GM19239 (cell line): ENCODE results near the gene SLC37A4.
A peak's percentile ranks its signal among the peaks of the same experiment; 100 is the strongest.
"Not testable (repeated sequence)": the region's sequence is repeated elsewhere in the genome, so short reads cannot be mapped to it uniquely, and the experiment has no call there.

ENCODE experiments used
- DNase-seq: peaks from one replicate; pipeline ENCODE4 v3.0.0; 2011; ENCODE audit warnings: low spot score; ENCODE audit not compliant: insufficient read length
- FAIRE-seq: peaks from 2 replicates; lab custom pipeline; 2011; peaks lifted over from hg19 to GRCh38; lab: Jason Lieb, UNC

SLC37A4 gene

GRCh38 chr11:119030329-119031047 lies at the start of gene SLC37A4:
TSS of gene SLC37A4 (minus strand) at chr11:119030877.
- DNase-seq: peak; percentile 95

GRCh38 chr11:119078675-119079420 lies 48.2 kb upstream of the SLC37A4 start:
- DNase-seq: no peak
- no peak for FAIRE-seq

More at GRCh38 chr11:119030329-119031047, at the start of gene SLC37A4:
- peak; percentile 97 for FAIRE-seq

- no peak for FAIRE-seq
- DNase-seq: no peak
Measured at GRCh38 chr11:119077839-119078238, 47.2 kb upstream of the SLC37A4 start.

GRCh38 chr11:119067371-119068222 lies 36.9 kb upstream of the SLC37A4 start, which contains the start of gene VPS11:
TSS of gene VPS11 (plus strand) at chr11:119067818. CDS start at chr11:119067824, 6 bp downstream.
- DNase-seq (peak; percentile 99), FAIRE-seq (peak; percentile 98)

GRCh38 chr11:119065369-119065768 lies 34.7 kb upstream of the SLC37A4 start:
- peak; percentile 88 for FAIRE-seq
- no peak for DNase-seq

GRCh38 chr11:119062779-119063178 lies 32.1 kb upstream of the SLC37A4 start:
- FAIRE-seq (no peak), DNase-seq (no peak)

- FAIRE-seq (no peak), DNase-seq (no peak)
Measured at GRCh38 chr11:119061256-119061655, 30.6 kb upstream of the SLC37A4 start.

GRCh38 chr11:119059128-119059527 lies 28.5 kb upstream of the SLC37A4 start:
- not testable (repeated sequence) for FAIRE-seq, DNase-seq

- FAIRE-seq (peak; percentile 87), DNase-seq (peak; percentile 99)
Measured at GRCh38 chr11:119057000-119057769, 26.5 kb upstream of the SLC37A4 start, which contains the start of gene HYOU1. TSS of gene HYOU1 (minus strand) at chr11:119057205. CDS start at chr11:119056160, 1,045 bp downstream.

- DNase-seq: peak; percentile 37
- FAIRE-seq: peak; percentile 55
Measured at GRCh38 chr11:119056421-119056999, 25.8 kb upstream of the SLC37A4 start.

GRCh38 chr11:119055901-119056300 lies 25.2 kb upstream of the SLC37A4 start:
- FAIRE-seq (no peak), DNase-seq (no peak)

- FAIRE-seq (no peak), DNase-seq (no peak)
Measured at GRCh38 chr11:119054418-119054817, 23.7 kb upstream of the SLC37A4 start.

- DNase-seq (no peak), FAIRE-seq (no peak)
Measured at GRCh38 chr11:119052163-119052814, 21.6 kb upstream of the SLC37A4 start.

- FAIRE-seq (peak; percentile 64), DNase-seq (no peak)
Measured at GRCh38 chr11:119051440-119052162, 20.9 kb upstream of the SLC37A4 start.

- no peak for FAIRE-seq
- no peak for DNase-seq
Measured at GRCh38 chr11:119049081-119049480, 18.4 kb upstream of the SLC37A4 start.

- FAIRE-seq (no peak), DNase-seq (no peak)
Measured at GRCh38 chr11:119048644-119049043, 18.0 kb upstream of the SLC37A4 start.

GRCh38 chr11:119047205-119047604 lies 16.5 kb upstream of the SLC37A4 start:
- FAIRE-seq (no peak), DNase-seq (no peak)

- FAIRE-seq: no peak
- DNase-seq: no peak
Measured at GRCh38 chr11:119046489-119046888, 15.8 kb upstream of the SLC37A4 start.
